Stimulated activated CD8-positive, alpha-beta memory T cell treated with anti-CD3 and anti-CD28 coated beads, Interleukin-4, amount 100 ng/mL, for 24 hours (primary cell): Measurements from ENCODE around the gene TTC21A.
"Not testable (repeated sequence)": the region's sequence is repeated elsewhere in the genome, so short reads cannot be mapped to it uniquely, and the experiment has no call there.

Experiments used
- DNase-seq: peaks from one replicate; pipeline ENCODE4 v3.0.0-alpha.2; 2020; ENCODE audit warnings: low read depth

TTC21A gene

DNA sequence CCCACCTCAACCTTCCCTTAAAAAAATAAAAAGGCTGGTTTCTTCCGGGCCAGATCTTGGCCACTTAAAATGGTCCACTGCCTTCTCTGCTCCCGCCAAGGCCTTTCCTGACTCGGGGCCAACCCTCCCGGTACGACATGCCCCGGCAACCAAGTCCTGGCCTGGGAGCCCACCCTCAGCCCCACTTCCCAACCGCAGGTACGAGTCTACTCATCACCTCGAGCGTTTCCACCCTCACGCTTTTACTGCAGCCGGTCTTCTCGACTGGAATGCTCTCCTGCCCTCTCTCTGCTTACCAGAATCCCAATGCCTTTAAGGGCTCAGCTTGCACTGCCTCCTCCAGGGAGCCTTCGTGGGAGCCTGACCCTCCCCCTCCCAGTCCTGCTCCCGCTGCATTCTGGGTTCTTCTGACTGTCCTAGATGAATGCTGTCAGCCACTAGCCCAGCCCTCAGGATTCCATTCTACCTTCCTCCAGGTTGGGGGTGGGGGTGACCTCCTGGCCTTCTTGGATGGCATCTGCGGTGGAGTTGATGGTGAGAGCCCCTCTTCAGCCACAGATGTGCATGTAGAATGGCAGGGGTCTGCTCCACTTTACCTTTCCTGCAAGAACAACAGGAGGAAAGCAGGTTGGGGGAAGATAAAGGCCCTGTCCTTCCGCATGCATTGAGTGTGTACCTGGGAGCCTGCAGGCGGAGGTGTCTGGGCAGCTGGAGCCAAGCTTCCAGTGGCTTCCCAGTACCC lies 47.0 kb downstream of the TTC21A start:
- DNase-seq: no peak

GRCh38 chr3:39156421-39156820 lies 48.9 kb downstream of the TTC21A start:
- DNase-seq: no peak

- no peak for DNase-seq
Observed at GRCh38 chr3:39157359-39157758, 49.9 kb downstream of the TTC21A start.

GRCh38 chr3:39158148-39158715 lies 50.8 kb downstream of the TTC21A start:
- DNase-seq: no peak

GRCh38 chr3:39164414-39164813 lies 56.9 kb downstream of the TTC21A start:
- no peak for DNase-seq

DNA sequence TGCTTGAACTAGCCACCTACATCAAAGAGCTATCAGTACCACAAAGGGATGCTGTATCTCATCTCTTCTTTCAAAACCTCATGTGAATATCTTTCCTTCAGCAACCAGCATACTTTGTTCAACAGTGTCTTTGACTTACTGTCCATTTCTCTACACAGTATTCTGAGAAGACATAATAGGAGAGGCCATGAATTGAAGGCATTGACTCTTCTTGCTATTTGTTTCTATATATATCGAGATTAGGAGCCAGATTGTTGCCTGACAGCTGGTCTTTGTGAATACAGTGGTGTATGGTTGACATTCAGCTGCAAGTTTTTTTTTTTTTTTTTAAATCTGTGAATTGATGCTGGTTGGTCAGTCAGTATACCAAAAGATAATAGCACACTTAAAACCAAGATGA lies 58.0 kb downstream of the TTC21A start:
- no peak for DNase-seq

DNA sequence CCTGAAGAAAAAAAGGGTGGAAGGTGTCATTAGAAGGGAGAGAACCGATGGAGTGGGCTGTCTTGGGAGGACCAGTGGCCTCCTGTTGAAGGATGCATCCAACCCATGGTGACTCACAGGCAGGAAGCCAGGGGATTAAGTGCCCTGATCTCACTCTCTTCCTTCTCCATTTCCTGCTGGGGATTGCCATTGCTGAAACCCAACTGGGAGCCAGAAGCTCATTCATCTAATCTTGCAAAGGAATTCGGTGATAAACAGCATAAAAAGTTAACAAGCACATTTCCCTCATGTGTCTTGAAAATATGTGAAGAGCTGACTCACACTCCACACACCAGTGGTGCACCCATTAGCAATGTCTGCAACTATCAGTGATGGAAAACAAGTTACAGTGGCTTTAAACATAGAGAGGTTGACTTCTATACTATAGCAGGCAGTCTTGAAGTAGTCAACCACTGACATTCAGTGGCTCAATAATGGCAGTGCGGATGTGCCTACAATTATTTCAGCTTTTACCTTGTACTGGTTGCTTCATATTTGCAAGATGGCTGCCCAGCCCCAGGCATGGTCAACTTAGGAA lies 58.7 kb downstream of the TTC21A start:
- DNase-seq: no peak

DNA sequence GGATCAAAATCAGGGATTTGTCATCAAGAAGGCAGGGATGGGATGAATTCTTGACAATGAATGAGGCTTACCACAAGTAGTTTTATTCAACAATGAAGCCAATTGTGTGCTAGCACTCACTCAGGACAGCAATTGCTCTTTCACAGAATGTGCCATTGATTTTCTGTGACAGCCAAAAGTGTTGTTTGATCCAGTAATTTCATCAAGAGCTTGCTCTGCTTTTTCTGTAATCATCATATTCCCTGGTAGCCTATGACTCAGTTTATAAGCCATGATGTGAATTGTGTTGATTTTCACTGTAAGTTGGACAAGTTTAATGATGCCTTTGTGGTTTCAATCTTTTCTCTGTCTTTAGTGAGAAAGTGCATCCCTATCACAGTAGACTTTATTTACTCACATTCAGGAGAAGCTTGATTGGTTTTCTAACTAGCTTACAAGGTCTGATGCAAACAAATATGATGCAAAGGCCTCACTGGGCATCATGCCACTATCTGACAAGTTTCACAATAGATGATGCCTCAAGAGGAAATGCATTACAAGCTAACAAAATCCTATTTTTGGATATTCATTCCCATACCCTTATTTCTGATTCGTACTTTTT lies 59.6 kb downstream of the TTC21A start:
- DNase-seq: no peak

GRCh38 chr3:39168156-39168780 lies 60.8 kb downstream of the TTC21A start:
- no peak for DNase-seq

GRCh38 chr3:39169712-39170111 lies 62.2 kb downstream of the TTC21A start:
- DNase-seq: no peak

- DNase-seq: no peak
Observed at GRCh38 chr3:39170461-39170860, 63.0 kb downstream of the TTC21A start.

DNA sequence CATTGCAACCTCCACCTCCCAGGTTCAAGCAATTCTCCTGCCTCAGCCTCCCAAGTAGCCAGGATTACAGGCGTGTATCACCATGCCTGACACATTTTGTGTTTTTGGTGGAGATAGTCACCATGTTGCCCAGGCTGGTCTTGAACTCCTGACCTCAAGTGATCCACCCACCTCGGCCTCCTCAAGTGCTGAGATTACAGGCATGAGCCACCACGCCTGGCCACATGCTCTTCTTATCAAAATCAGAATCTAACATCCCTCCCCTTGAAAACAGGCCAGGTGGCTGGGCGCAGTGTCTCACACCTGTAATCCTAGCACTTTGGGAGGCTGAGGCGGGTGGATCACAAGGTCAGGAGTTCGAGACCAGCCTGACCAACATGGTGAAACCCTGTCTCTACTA lies 63.4 kb downstream of the TTC21A start:
- not testable (repeated sequence) for DNase-seq

- no peak for DNase-seq
Observed at GRCh38 chr3:39171860-39172259, 64.4 kb downstream of the TTC21A start.

GRCh38 chr3:39173318-39174125 lies 66.0 kb downstream of the TTC21A start:
- DNase-seq: no peak

GRCh38 chr3:39176025-39176714 lies 68.7 kb downstream of the TTC21A start:
- DNase-seq: no peak

GRCh38 chr3:39177708-39178332 lies 70.3 kb downstream of the TTC21A start:
- peak; percentile 59 for DNase-seq

- no peak for DNase-seq
Observed at GRCh38 chr3:39178553-39178952, 71.1 kb downstream of the TTC21A start.

DNA sequence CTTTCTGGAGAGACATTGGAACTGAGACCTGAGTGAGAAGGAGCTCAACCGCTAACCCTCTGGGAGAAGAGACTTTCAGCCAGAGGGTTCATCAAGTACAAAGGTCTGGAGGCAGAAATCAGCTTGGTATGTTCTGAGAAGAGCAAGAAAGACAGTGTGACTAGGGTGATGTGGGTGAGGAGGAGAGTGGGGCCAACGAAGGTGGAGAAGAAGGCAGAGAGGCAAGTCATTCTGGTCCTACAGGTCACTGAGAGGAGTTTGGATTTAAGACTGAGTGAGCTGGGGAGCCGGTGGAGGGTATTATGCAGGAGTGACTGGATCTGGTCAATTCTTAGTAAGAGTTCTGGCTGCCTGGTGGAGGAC lies 72.7 kb downstream of the TTC21A start:
- DNase-seq: no peak

DNA sequence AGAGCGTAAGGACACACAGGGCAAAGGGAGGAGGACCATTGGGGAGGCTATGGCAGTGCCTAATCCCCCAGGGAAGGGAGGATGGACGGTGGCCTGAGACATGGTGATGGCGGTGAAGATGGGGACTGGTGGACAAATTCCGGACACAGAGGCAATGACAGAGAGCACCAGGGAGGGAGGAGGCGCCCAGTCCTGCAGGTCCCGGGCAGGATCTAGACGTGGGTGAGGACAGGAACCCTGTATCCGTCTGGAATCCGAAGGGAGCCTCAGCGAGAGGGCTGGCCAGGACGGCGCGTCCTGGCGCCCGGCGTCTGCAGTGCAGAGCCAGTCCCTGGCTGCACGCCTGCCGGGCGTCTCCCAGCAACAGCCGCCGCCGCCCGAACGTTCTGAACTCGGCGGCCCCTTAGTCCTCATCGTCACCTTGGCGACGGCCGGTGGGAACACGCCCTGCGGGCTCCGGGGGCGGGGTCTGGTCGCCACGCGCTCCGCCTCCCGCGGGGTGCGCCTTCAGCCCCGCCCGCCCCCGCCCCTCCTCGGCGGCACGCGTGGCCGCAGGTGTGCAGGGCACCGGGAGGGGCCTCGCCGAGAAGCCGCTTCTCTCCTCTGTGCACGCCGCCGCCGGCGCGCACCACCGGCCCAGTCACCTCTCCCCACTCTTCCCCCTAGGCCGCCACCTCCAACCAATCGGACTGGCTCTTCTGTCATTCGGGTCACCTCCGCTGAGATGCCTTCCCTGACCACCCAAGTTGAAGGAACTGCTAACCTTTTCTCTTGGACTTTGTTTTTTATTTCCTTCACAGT lies 73.3 kb downstream of the TTC21A start:
- DNase-seq: peak; percentile 80
